Naive thymus-derived CD8-positive, alpha-beta T cell (primary cell): ENCODE data around the gene HCN3. TPM values are rescaled to one million over a fixed set of nuclear protein-coding genes. Genes with fewer than 3 reads are reported as not detected.
"Not testable (repeated sequence)": the region's sequence is repeated elsewhere in the genome, so short reads cannot be mapped to it uniquely, and the experiment has no call there.

Source experiments
- ATAC-seq, 2 donors: fragments of 150-1000 bp; cut with Tn5 transposase in 1 of 2; sonication (Bioruptor Pico), chemical (Tn5 transposase) in 1 of 2; 1 replicate in 1 of 2; 2 replicates in 1 of 2; pipeline ENCODE4 v1.10.0; 2021; ENCODE audit warnings: mild to moderate bottlenecking in 2 of 2, moderate library complexity in 2 of 2
- POLR2A ChIA-PET: fragments of 350-600 bp; sonication (Branson Sonifier 250); formaldehyde crosslinking; loops from one replicate; lab custom pipeline; 2021; ENCODE audit warnings: antibody characterized with exemption; lab: Charles Lee
- DNase-seq, 10 donors: peaks; one replicate each; pipeline versions ENCODE4 v3.0.0 to v3.0.0-alpha.2; 2020 to 2022
- H3K27ac Mint-ChIP-seq, 10 donors: one replicate each; pipeline ENCODE4 v1.8.0; 2020 to 2022; ENCODE audit warnings: mild to moderate bottlenecking in 10 of 10, mixed read lengths in 10 of 10, moderate library complexity in 4 of 10, inconsistent platforms in 1 of 10
- H3K27me3 Mint-ChIP-seq, 5 donors: one replicate each; pipeline ENCODE4 v1.8.0; 2021 to 2022; ENCODE audit warnings: mixed read lengths in 5 of 5
- H3K36me3 Mint-ChIP-seq, 3 donors: one replicate each; pipeline ENCODE4 v1.8.0; 2020 to 2022; ENCODE audit warnings: mixed read lengths in 3 of 3, mild to moderate bottlenecking in 2 of 3, inconsistent platforms in 1 of 3
- H3K4me1 Mint-ChIP-seq, 4 donors: one replicate each; pipeline ENCODE4 v1.8.0; 2021 to 2022; ENCODE audit warnings: mixed read lengths in 4 of 4
- H3K4me3 Mint-ChIP-seq, 10 donors: one replicate each; pipeline ENCODE4 v1.8.0; 2020 to 2022; ENCODE audit warnings: mild to moderate bottlenecking in 10 of 10, mixed read lengths in 10 of 10, moderate library complexity in 6 of 10, inconsistent platforms in 1 of 10
- H3K9me3 Mint-ChIP-seq, 9 donors: one replicate each; pipeline ENCODE4 v1.8.0; 2020 to 2022; ENCODE audit warnings: mixed read lengths in 9 of 9, mild to moderate bottlenecking in 3 of 9, inconsistent platforms in 1 of 9, moderate library complexity in 1 of 9
- polyA plus RNA-seq, 3 donors: library from polyadenylated mRNA; unstranded; fragments of 300-500 nt; fragmentation: Illumina TruSeq; gene quantifications; one replicate each; pipeline ENCODE4 v1.2.3, GENCODE V29; 2021
- total RNA-seq, 8 experiments: library from RNA in 2 of 8; stranded (reverse) in 2 of 8; gene quantifications; one replicate each; pipeline ENCODE4 v1.2.3 and lab custom pipeline; 2021 to 2026

The HCN3 gene
- total and polyA plus RNA-seq, 5 experiments from 2014 or later: 0.20 to 4.1 (median 2.2) TPM; not detected in 1

DNA sequence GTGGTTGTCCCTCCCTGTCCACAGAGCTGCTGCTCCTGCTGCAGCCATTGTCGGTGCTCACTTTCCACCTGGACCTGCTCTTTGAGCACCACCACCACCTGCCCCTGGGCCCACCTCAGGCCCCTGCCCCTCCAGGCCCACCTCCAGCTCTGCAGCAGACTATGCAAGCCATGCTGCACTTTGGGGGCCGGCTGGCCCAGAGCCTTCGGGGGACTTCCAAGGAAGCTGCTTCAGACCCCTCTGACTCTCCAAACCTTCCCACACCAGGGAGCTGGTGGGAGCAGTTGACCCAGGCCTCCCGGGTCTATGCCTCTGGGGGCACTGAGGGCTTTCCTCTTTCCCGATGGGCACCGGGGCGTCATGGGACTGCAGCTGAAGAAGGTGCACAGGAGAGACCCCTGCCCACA is 49.4 kb downstream of the HCN3 start:
- POLR2A ChIA-PET: no interaction called here
- Mint-ChIP-seq H3K9me3 (no peaks in the 10 kb centered on the region), H3K27ac (peak overlapping the region in 4 of 10 donors; percentile 38 to 95 (median 80)), H3K36me3 (peaks cover 0 to 25% (median 5%) of the 10 kb centered on the region in 3 donors), H3K4me1 (peaks cover 5 to 22% (median 17%) of the 10 kb centered on the region in 4 donors), H3K27me3 (no peaks in the 10 kb centered on the region), H3K4me3 (peak overlapping the region in 1 of 10 donors; percentile 27)
- DNase-seq (no peak), ATAC-seq (no peak)

DNA sequence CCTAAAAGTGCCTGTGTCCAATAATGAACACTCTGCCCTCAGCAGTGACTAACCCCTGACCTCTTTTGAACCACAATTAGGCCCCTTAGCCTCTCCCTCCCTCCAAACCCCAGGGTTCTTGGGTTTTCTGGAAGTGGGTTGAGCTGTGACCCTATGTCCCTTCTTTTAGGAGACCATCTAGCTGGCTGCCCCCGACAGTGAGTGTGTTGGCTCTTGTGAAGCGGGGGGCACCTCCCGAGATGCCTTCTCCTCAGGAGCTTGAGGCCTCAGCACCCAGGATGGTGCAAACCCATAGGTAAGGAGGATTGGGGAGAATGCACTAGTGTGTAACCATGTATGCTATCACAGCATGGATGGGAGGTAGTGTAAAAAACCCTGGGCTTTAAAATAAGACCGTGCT is 50.7 kb downstream of the HCN3 start:
- ATAC-seq: no peak
- peak overlapping the region in 5 of 10 donors; percentile 12 to 59 (median 42) for H3K27ac Mint-ChIP-seq
- peaks cover 5 to 18% (median 10%) of the 10 kb centered on the region in 4 donors for H3K4me1 Mint-ChIP-seq
- POLR2A ChIA-PET: interaction anchor here (0.6 kb wide), 1 partner anchor 83 kb away, joined by 3 read pairs; no protein-coding TSS in a partner anchor
- peaks cover 0 to 26% (median 5%) of the 10 kb centered on the region in 3 donors for H3K36me3 Mint-ChIP-seq
- no peaks in the 10 kb centered on the region for H3K27me3 Mint-ChIP-seq
- H3K9me3 Mint-ChIP-seq: no peaks in the 10 kb centered on the region
- H3K4me3 Mint-ChIP-seq: peak overlapping the region in 1 of 10 donors; percentile 66
- no peak for DNase-seq

DNA sequence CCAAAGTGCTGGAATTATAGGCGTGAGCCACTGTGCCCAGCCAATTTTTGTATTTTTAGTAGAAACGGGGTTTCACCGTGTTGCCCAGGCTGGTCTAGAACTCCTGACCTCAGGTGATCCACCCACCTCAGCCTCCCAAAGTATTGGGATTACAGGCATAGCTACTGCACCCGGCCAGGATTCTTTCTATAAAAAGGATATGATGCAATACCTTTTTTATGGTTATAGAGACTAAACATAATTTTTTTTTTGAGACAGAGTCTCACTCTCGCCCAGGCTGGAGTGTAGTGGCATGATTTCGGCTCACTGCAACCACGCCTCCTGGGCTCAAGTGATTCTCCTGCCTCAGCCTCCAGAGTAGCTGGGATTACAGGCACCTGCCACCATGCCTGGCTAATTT is 51.6 kb downstream of the HCN3 start:
- not testable (repeated sequence) for H3K9me3 Mint-ChIP-seq, DNase-seq, H3K4me3 Mint-ChIP-seq, ATAC-seq, H3K27me3 Mint-ChIP-seq
- H3K4me1 Mint-ChIP-seq: peaks cover 5 to 18% (median 10%) of the 10 kb centered on the region in 4 donors
- peaks cover 4 to 32% (median 8%) of the 10 kb centered on the region in 3 donors for H3K36me3 Mint-ChIP-seq
- POLR2A ChIA-PET: interaction anchor here (0.7 kb wide), 1 partner anchor 71 kb away, joined by 3 read pairs; no protein-coding TSS in a partner anchor
- H3K27ac Mint-ChIP-seq: peak overlapping the region in 3 of 10 donors; percentile 19 to 71 (median 27)

GRCh38 chr1:155329980-155330598 is 52.8 kb downstream of the HCN3 start:
- DNase-seq: no peak
- no peaks in the 10 kb centered on the region for H3K27me3 Mint-ChIP-seq
- POLR2A ChIA-PET: no interaction called here
- peaks cover 4 to 39% (median 11%) of the 10 kb centered on the region in 3 donors for H3K36me3 Mint-ChIP-seq
- peak overlapping the region in 2 of 10 donors; percentile 31 to 75 for H3K27ac Mint-ChIP-seq
- H3K4me1 Mint-ChIP-seq: peaks cover 5 to 14% (median 8%) of the 10 kb centered on the region in 4 donors
- ATAC-seq: no peak
- H3K9me3 Mint-ChIP-seq: no peaks in the 10 kb centered on the region
- no peak overlapping the region for H3K4me3 Mint-ChIP-seq

DNA sequence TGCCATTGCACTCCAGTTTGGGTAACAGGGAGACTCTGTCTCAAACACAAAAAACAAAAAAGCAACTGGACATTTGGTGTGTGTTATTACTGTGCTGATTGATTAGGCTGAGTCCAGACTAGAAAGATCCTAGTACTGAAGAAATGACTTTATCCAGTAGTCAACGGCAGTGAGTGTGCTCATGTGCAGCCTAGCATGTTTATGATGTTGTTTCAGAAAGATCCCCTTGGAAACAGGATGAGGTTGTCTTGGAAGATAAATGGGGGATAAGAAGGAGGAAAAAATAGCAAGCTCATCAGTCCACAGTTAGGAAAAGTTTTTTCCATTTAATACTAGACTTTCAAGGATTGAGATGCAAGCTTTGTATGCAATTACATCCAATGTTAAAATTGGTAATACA is 57.7 kb downstream of the HCN3 start:
- Mint-ChIP-seq H3K9me3 (no peaks in the 10 kb centered on the region), H3K4me1 (peaks cover 0 to 1% (median 0%) of the 10 kb centered on the region in 4 donors), H3K36me3 (peaks cover 4 to 70% (median 20%) of the 10 kb centered on the region in 3 donors), H3K27me3 (no peaks in the 10 kb centered on the region), H3K4me3 (no peak overlapping the region), H3K27ac (peak overlapping the region in 3 of 10 donors; percentile 8 to 47 (median 34))
- no peak for ATAC-seq
- POLR2A ChIA-PET: no interaction called here
- DNase-seq: no peak

Other genes with a start within 250 kb of the HCN3 start
- gene DCST2, start 243.7 kb upstream of the HCN3 start, total RNA-seq: 1 to 10 TPM in 1 of 2 experiments, under 1 TPM in 1; 0.83 to 1.1 TPM
- gene DCST2, start 243.7 kb upstream of the HCN3 start, polyA plus RNA-seq: not detected
- gene DCST1, start 243.6 kb upstream of the HCN3 start, total RNA-seq: not detected
- gene DCST1, start 243.6 kb upstream of the HCN3 start, polyA plus RNA-seq: not detected
- gene ADAM15, start 226.1 kb upstream of the HCN3 start, total RNA-seq: 10 to 100 TPM; 21.1 to 21.9 TPM
- gene ADAM15, start 226.1 kb upstream of the HCN3 start, polyA plus RNA-seq: 1 to 10 TPM; 2.8 to 4.5 (median 3.1) TPM
- gene EFNA4, start 213.7 kb upstream of the HCN3 start, total RNA-seq: 1 to 10 TPM; 4.6 to 5.3 TPM
- 1 to 10 TPM; 1.0 to 2.6 (median 1.1) TPM for gene EFNA4, start 213.7 kb upstream of the HCN3 start, polyA plus RNA-seq
- gene EFNA3, start 198.6 kb upstream of the HCN3 start, total RNA-seq: 1 to 10 TPM in 1 of 2 experiments, under 1 TPM in 1; 0.88 to 1.2 TPM
- gene EFNA3, start 198.6 kb upstream of the HCN3 start, polyA plus RNA-seq: 1 to 10 TPM in 1 of 3 donors, under 1 TPM in 2; 0.53 to 1.3 (median 0.56) TPM
- gene EFNA1, start 149.6 kb upstream of the HCN3 start, total RNA-seq: 1 to 10 TPM; 8.5 to 8.6 TPM
- gene EFNA1, start 149.6 kb upstream of the HCN3 start, polyA plus RNA-seq: 10 to 100 TPM in 1 of 3 donors, 1 to 10 TPM in 2; 2.9 to 12.0 (median 7.7) TPM
- 10 to 100 TPM; 26.7 to 26.9 TPM for gene SLC50A1, start 141.6 kb upstream of the HCN3 start, total RNA-seq
- gene SLC50A1, start 141.6 kb upstream of the HCN3 start, polyA plus RNA-seq: 10 to 100 TPM; 50.3 to 72.7 (median 62.3) TPM
- gene DPM3, start 136.9 kb upstream of the HCN3 start, total RNA-seq: 10 to 100 TPM; 45.2 to 59.8 TPM
- 100 to 1,000 TPM; 103 to 159 (median 159) TPM for gene DPM3, start 136.9 kb upstream of the HCN3 start, polyA plus RNA-seq
- gene KRTCAP2, start 104.2 kb upstream of the HCN3 start, total RNA-seq: 100 to 1,000 TPM; 148 to 152 TPM
- 100 to 1,000 TPM; 453 to 495 (median 490) TPM for gene KRTCAP2, start 104.2 kb upstream of the HCN3 start, polyA plus RNA-seq
- gene TRIM46, start 103.6 kb upstream of the HCN3 start, total RNA-seq: 1 to 10 TPM; 4.0 to 4.1 TPM
- under 1 TPM; 0.40 to 0.92 (median 0.60) TPM for gene TRIM46, start 103.6 kb upstream of the HCN3 start, polyA plus RNA-seq
- gene THBS3, start 69.6 kb upstream of the HCN3 start, total RNA-seq: 10 to 100 TPM; 36.8 to 37.9 TPM
- gene THBS3, start 69.6 kb upstream of the HCN3 start, polyA plus RNA-seq: 1 to 10 TPM; 1.2 to 3.8 (median 3.0) TPM
- 10 to 100 TPM; 26.9 to 27.1 TPM for gene MTX1, start 68.8 kb upstream of the HCN3 start, total RNA-seq
- 10 to 100 TPM; 45.8 to 50.7 (median 48.5) TPM for gene MTX1, start 68.8 kb upstream of the HCN3 start, polyA plus RNA-seq
- gene ENTREP3, start 22.0 kb upstream of the HCN3 start, total RNA-seq: 10 to 100 TPM; 10.7 to 13.5 TPM
- gene ENTREP3, start 22.0 kb upstream of the HCN3 start, polyA plus RNA-seq: 1 to 10 TPM; 1.8 to 2.5 (median 2.3) TPM
- gene SCAMP3, start 15.1 kb upstream of the HCN3 start, total RNA-seq: 100 to 1,000 TPM in 1 of 2 experiments, 10 to 100 TPM in 1; 93.3 to 105 TPM
- gene SCAMP3, start 15.1 kb upstream of the HCN3 start, polyA plus RNA-seq: 100 to 1,000 TPM; 124 to 189 (median 138) TPM
- 100 to 1,000 TPM; 115 to 134 TPM for gene CLK2, start 4.0 kb upstream of the HCN3 start, total RNA-seq
- 10 to 100 TPM; 11.3 to 22.6 (median 12.9) TPM for gene CLK2, start 4.0 kb upstream of the HCN3 start, polyA plus RNA-seq
- gene PKLR, start 24.0 kb downstream of the HCN3 start, total RNA-seq: not detected
- gene PKLR, start 24.0 kb downstream of the HCN3 start, polyA plus RNA-seq: not detected
- 10 to 100 TPM; 78.9 to 87.1 TPM for gene FDPS, start 31.4 kb downstream of the HCN3 start, total RNA-seq
- 100 to 1,000 TPM in 2 of 3 donors, 10 to 100 TPM in 1; 97.2 to 120 (median 105) TPM for gene FDPS, start 31.4 kb downstream of the HCN3 start, polyA plus RNA-seq
- 10 to 100 TPM; 16.1 to 16.3 TPM for gene RUSC1, start 43.4 kb downstream of the HCN3 start, total RNA-seq
- 1 to 10 TPM; 4.4 to 7.9 (median 7.5) TPM for gene RUSC1, start 43.4 kb downstream of the HCN3 start, polyA plus RNA-seq